Limb (tissue), 2 donors: ENCODE measurements around the gene ZNF106.

Source experiments
- DNase-seq, 2 donors: peaks; one replicate each; pipeline ENCODE4 v3.0.0-alpha.2; 2016; ENCODE audit errors: extremely low spot score in 2 of 2

ZNF106 gene

DNA sequence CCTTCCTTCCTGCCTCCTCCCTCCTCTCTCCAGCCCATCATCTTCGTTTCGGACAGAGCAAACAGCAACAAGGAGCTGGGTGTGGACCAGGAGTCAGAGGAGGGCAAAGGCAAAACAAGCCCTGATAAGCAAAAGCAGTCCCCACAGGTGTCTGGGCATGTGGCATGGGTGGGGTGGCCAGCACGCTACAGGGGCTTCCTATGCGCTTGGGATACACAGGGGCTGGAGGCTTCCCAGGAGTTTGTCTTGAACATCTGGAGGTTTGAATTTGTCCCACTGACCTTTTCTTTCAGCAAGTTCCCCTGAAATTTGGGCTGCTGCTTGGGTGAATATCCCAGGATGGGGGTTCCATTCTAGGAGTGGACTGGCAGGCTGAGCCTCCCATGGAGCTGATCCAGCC lies 82.8 kb downstream of the ZNF106 start:
- no peak for DNase-seq

DNA sequence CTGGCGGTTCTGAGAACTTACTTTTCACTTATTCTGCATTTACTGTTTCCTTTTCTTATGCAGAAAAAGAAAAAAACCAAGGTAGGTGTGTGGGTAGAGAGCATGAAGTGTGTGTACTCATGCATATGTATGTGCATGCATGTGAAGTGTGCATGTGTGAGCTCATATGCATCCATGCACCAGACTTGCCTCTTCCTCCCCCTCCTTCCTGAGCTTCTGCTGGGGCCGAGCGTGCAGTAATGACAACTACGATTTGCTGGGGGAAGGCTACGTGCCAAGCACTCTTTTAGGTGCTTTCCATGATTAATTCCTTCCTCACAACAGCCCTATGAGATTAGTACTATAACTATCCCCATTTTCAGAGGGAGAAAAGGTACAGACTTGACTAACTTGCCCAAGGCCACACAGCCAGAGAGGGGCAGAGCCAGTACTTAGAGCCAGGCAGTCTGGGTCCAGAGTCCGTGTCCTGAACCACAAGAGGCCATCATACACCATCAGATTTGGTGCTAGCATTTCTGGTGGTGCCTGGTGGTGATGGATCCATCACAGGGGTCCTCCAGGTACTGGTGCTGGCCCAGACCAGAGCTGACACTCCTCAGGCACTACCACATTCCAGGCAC lies 85.0 kb downstream of the ZNF106 start:
- DNase-seq = no peak

DNA sequence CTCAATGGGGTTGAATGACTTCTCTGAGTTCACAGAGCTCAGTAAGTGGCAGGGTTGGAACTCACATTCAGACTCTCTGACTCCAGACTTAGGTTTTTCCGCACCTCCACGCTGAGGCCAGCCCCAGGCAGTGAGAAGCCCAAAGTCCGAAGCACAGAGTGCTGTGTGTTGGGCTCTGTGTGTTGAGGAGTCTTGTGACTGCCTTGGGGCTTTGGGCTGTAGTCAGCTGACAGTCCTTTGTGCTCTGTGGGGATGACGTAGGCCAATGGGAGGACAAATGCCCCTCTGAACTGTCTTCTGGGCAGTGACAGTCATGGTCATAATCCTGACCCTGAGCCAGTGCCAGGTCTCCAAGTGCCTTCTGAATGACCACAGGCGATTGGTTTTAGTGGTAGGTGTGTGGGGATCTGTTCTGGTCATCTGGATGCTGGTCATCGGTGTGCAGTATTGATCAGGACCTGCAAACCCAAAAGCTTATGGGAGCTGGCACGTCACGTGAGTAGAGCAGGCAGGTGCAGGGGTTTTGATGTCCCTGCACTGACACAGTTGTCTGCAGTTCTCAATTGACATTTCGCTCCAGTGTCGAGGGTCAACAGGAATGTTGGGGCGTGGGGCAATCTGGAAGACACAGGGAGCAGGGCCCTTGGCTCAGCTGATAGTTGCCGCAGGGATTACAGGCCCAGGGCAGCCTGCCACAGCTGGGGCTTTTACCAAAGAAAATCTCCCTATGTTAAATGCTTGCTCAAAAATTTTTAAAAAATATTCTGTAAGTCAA lies 86.3 kb downstream of the ZNF106 start:
- DNase-seq = no peak

DNA sequence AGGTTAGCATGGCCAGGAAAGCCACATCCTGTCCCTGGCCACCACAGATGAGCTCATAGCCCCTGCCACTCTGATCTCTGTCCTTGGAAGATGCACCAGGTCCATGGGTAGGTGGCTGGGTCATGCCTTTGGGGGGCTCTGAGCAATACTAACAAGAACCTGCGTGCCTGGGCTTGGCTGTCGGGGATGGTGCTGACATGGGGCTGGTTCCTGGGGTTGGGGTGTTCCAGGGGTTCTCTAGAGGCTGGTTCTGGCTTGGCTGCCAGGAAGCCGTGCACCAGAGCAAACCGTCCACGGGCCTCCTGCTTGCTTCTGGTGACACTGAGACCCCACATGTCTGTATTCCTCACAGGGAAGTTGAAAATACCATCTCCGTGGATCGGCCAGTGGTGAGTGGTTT lies 87.6 kb downstream of the ZNF106 start:
- no peak for DNase-seq

DNA sequence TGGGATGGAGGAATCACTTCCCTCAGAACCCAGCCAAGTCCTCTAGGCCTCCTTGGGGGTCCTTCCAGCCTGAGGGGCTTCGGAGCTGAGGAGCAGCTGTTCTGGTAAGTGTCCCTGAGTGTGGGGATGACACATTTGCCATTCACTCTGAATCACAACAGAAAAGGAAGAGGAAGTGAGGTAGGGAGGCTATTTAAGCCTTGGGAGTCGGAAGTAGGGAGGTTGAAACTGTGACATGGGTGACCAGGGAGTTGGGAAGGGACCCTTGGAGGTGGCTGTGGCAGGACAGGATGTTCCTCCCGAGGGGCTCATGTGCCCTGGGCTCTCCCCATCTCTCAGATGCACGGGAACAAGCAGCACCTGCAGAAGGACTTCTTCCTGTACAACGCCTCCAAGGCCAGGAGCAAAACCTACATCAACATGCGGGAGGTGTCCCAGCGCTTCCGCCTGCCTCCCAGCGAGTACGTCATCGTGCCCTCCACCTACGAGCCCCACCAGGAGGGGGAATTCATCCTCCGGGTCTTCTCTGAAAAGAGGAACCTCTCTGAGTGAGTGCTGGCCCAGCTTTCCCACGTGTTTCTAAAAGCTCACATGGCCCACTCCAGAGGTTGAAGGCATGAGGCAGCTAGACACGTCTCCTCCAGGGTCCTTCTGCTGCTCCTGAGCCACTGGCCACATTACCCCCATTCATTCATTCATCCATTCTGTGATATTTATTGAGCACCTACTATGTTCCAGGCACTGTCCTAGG lies 88.3 kb downstream of the ZNF106 start:
- DNase-seq = no peak

DNA sequence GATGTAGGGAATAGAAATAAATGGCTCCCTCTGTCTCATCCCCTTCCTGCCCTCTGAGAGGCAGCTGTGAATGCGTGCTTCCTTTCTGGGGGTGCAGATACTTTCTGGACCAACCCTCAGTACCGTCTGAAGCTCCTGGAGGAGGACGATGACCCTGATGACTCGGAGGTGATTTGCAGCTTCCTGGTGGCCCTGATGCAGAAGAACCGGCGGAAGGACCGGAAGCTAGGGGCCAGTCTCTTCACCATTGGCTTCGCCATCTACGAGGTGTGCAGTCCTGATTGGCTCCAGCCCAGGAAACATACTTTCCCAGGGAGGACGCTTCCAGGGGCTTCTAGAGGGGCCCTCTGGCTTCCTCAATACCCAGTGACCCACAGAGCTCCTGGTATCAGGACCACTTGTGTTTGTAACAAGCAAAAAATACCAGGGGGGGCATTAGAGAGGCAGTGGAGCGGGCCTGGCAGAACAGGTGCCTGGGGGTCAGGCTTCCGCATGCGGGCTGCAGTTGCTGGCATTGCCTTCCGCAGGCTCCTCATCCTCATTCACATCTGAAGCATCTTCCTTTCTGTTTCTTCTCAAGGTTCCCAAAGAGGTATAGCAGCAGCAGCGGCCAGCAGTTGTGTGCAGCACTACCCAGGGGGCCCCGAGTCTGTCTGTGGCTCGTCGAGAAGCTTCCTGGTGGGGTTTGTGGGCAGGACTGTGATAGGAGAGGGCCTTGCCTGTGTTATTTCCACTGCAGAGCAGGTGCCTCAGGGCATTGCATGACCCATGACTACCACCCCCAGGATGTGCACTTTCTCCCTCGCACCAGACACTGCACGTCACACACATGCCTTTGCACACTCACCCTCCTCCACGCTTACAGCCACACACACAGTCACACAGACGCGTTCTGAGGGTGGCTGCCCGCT lies 89.1 kb downstream of the ZNF106 start:
- DNase-seq = no peak

DNA sequence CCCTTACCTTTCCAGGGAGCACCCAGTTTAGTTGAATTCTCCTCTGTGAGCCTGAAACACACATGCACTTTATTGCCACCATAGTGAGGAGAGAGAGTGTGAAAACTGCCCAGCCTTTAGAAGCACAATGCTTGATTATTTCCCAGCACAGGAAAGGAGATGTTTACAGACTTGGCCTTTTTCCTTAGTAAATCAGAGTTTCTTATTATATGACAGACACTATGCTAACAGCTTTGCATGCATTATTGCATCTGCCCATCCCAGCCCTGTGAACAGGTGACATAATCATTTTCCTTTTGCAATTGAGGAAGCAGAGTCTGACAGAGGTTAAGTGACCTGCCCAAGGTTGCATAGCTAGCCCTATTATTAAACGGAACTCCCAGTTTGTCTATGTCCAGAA lies 95.1 kb downstream of the ZNF106 start:
- DNase-seq = no peak

DNA sequence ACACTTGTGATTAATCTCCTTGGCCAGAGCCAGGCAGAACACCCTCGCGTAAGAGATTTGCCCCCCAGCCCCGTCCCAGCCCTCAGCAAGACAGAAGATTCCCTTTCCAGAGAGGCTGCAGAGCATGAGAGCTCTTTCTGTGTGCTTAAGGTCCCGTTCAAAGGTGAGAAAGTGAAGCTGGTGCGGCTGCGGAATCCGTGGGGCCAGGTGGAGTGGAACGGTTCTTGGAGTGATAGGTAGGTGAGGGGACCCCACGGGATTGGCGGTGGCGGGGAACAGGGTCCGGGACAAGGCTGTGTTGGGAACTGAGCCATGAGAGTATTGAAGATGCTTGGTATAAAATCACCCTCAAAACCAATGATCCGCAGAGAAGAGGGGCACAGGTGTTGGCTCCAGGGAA lies 96.8 kb downstream of the ZNF106 start:
- no peak for DNase-seq

DNA sequence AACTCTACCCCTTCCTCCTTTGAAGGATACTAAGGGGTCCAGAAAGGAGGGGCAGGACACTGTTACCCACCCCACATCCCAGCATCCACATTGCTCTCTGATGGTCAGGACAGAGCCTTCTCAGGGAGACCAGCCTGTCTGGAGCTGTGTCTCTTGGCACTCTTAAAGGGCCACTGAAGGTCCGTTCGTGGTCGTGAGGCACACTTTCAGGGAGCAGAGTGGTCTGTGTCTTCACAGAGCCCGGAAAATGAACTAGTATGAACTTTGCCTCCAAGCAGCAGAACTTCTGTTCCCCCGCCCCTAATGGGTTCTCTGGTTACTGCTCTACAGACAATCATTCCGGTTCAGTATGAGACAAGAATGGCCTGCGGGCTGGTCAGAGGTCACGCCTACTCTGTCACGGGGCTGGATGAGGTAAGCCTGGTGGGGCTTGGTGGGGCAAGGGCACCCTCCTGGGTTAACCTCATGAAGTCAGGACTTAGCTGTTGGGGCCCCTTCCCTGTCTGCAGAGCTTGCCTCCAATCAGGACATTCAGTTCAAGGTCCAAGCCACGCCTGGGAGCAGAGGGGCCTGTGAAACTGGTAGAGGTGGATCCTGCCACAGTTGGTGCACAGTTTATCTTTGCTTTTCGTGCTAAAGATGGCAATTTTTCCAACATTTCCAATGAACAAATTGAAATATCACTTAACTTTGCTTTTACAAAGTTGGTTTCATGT lies 98.5 kb downstream of the ZNF106 start:
- DNase-seq = no peak

DNA sequence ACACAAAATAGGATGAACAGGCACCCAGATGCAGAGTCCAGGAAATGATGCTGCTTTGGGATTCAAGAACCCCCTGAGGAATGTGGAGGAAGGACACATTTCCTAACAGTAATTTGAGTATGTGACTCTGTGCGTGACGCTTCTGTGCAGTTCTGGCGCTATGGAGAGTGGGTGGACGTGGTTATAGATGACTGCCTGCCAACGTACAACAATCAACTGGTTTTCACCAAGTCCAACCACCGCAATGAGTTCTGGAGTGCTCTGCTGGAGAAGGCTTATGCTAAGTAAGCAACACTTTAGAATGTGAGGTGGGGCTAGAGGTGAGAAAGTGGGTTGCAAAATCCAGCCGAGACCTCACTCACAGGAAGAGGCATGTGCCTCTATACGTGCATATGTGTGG lies 103.3 kb downstream of the ZNF106 start:
- DNase-seq = no peak

DNA sequence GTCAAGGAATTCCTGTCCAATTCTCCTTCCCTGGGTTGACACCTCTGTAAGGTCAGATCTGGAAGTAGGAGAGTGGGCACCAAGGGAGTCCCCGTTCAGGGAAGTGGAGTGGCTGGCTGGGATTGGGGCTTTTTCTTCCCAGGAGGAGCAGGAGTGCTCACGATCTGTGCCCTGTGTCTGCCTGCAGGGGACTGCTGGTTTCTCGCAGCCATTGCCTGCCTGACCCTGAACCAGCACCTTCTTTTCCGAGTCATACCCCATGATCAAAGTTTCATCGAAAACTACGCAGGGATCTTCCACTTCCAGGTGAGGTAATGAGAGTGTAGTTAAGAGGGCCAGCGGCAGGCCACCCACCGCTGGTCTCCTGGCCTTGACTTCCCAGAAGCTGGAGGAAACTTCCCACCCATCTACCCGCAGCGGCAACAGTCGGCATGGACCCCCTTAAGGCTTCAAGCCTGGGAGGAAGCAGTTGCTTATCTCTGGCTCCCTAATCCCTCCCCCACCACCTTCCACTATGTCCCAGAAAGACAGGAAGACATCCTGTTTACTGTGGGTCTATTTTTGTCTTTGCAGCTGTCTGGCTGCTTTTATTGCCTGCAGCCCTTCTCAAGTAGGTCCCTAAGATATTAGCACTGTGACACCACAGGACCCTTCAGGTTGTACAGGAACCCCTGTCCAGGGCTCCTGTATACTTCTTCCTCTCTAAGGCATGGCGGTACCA lies 104.8 kb downstream of the ZNF106 start:
- DNase-seq = no peak

DNA sequence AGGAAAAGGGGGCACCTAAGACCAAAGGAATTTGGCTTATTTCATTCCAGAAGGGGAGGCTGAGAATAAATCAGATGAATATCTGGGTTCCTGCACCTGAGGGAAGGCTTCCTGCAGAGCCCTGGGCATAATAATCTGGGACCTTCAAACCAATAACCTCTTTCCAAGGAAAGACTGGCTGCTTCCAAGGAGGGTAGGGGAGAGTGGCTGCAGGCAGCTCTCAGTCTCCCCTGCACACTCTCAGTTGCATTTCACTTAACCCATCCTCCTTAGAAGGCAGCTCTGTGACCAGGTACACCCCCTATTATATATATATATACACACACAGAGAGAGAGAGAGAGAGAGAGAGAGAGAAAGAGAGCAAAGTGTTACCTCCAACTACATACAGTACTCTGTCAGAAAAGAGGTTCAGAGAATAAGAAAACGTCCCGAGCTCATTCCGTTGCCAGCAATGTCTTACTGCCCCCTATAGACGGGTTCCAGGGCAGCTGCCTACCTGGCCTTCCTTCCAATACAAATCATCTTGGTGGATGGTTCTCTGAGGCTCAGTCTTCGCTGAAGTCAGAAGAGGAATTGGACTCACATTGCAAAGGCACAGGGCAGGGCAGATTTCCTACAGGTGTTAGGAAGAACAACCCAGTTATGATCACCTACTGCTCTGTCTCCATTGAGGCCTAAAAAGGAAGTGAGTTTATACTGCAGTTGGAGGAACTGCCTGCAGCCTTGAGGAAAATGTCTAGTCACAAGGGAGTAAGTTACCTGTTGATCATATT lies 105.5 kb downstream of the ZNF106 start:
- DNase-seq = peak in 1 of 2 donors; percentile 44

DNA sequence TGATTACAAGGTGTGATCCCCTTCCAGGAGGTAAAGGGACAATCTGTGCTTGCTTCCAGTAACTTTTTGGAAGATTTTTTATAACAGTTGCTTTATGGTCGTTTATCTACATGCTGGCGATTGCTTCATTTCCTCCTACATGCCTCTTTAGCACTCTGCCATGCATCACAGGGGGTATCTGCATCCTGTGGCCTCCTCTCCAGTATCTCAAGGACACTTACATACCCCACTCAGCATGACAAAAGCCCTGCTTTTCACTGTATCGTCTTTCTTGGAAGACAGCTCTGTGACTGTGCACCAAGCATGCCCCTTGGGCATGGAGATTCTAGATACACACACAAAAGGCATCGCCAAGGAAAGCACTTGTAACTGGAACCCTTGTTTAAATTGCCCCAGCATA lies 106.3 kb downstream of the ZNF106 start:
- no peak for DNase-seq

DNA sequence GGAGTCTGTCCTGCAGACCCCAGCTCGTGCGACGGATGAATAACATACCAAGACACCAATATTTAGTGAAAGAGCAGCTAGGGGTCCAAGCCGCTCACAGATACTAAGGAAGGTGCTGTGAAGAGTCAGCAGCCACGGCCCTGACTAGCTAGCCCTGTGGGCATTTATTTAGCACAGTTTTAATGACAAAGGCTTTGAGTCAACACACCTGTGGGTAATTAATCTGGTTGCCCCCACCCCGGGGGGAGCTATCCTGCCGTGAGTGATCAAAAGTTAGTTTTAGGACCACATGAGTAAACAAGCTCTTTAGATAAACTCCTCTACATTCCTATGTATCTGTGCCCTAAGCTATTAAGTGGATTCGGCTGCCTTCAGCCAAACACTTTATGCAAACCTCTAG lies 112.9 kb downstream of the ZNF106 start:
- no peak for DNase-seq

DNA sequence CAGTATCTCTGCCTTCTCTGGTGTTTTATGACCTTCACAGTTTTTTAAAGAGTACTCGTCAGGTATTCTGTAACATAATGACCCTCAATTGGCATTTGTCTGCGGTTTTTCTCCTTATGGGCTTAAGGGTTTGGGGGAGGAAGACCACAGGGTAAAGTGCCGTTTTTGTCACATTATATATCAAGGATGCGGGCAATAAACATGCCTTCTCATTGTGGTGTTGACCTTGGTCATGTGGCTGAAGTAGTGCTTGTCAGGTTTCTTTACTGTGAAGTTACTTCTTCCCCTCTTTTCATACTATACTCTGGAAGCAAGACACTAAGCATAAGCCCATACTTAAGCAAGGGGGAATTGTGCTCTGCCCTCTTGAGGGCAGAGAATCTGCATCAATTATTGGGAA lies 115.0 kb downstream of the ZNF106 start:
- no peak for DNase-seq

DNA sequence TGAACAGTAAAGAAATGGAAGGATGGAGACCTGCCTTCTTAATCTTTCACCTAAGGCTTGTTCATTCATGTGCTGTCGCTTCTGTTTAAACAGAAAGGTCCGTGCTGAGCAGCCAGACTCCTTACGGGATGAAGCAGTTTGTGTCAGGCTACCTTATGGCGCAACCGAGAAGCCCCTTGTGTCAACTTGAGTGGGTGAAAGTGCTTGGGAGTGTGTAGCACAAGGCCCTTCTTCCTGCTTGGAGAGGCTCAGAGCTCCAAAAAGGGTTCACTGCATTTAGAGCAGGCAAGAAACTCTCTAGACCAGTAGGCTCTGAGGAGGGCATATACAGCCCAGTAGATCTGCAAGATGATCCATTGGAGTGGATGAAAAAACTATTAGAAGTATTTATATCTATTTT lies 115.7 kb downstream of the ZNF106 start:
- DNase-seq = no peak

DNA sequence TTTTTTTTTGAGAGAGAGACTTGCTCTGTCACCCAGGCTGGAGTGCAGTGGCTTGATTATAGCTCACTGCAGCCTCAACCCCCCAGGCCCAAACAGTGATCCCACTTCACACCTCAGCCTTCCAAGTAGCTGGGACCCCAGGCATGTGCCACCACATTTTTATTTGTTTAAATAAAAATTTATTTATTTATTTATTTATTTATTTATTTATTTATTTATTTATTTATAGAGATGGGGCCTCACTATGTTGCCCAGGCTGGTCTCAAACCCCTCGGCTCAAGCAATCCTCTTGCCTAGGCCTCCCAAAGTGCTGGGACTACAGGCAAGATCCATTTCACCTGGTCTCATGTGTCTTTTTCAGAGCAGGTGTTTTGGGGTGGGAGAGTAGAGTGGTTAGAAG lies 116.1 kb downstream of the ZNF106 start:
- DNase-seq = no peak

DNA sequence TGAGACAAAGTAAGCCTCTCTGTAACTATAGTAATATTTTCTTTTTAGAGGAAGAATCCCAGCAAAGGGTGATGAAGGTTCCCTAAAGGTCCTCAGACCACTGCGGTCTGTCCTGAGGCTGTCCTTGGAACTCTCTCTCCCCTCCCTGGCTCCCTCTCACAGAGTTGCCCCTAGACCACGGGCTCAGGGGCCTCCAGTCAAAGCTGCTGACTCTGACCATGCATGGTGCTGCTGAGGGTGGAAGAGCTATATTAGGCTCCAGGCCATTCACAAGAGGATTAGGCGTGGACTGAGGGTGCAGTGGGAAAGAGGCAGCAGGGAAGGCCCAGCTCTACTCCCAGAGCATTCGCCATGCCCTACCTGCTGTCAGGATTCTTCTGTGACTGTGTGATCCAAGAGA lies 117.0 kb downstream of the ZNF106 start:
- DNase-seq = no peak

DNA sequence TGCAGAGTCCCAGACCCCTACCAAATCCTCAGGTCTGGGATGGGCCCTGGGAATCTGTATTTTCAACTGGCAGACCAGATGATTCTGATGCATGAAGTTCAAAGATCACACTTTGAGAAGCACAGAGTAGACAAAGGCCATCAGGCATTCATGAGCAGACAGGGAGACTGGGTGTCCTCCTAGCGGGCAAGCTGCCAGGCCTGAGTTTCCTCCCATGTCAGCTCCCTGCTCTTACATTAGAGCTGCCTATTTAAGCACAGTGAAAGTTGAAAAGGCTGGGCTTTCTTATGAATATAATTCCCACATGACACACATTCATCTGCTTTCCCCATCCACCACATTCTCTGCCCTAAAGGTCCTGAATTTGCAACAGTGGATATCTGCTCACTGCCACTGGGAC lies 117.7 kb downstream of the ZNF106 start:
- DNase-seq = no peak

DNA sequence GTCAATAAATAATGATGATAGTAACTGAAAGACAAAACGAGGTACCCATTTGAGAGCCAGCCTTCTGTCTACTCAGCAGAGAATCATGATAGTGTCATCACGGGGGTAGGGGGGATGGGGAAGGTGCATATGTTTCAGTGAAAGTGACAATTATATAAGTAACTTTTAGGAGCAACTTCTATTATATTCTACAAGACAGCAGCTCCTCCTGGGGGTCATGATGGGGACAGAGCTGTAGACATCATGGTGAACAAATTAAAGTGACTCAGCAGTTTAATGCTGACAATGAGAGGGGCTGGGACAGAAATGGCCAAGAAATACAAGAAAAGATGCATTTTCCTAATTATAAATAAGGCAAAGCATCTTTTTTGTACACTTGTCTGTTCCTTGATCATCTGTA lies 119.8 kb downstream of the ZNF106 start:
- DNase-seq = no peak
